Calu3 (cell line): ENCODE measurements around the gene GTF2I. TPM values are rescaled to one million over a fixed set of nuclear protein-coding genes. Genes with fewer than 3 reads are reported as not detected.

ENCODE experiments used
- BruUV-seq: library from RNA; stranded (reverse); fragments of 400-500 nt; replicated peaks from 2 replicates; lab custom pipeline; 2021; lab: Mats Ljungman, UMichigan
- CTCF ChIA-PET: fragments of 300-600 bp; sonication (Branson Sonifier 250); formaldehyde crosslinking; loops from one replicate; lab custom pipeline; 2022; ENCODE audit warnings: antibody characterized with exemption; lab: Charles Lee
- DNase-seq: peaks from one replicate; pipeline ENCODE4 v3.0.0; 2022
- H3K27ac Mint-ChIP-seq: one replicate; pipeline ENCODE4 v1.8.0; 2022; ENCODE audit warnings: mixed read lengths; ENCODE audit not compliant: unreplicated experiment
- H3K27me3 Mint-ChIP-seq: one replicate; pipeline ENCODE4 v1.8.0; 2022; ENCODE audit warnings: mixed read lengths; ENCODE audit not compliant: unreplicated experiment
- H3K36me3 Mint-ChIP-seq: one replicate; pipeline ENCODE4 v1.8.0; 2022; ENCODE audit warnings: mild to moderate bottlenecking, moderate library complexity, mixed read lengths; ENCODE audit not compliant: insufficient read depth, unreplicated experiment
- H3K4me1 Mint-ChIP-seq: one replicate; pipeline ENCODE4 v1.8.0; 2022; ENCODE audit warnings: mild to moderate bottlenecking, low read depth, mixed read lengths; ENCODE audit not compliant: unreplicated experiment
- H3K4me3 Mint-ChIP-seq: one replicate; pipeline ENCODE4 v1.8.0; 2022; ENCODE audit warnings: mild to moderate bottlenecking, low read depth, moderate library complexity, mixed read lengths; ENCODE audit not compliant: unreplicated experiment
- H3K9me3 Mint-ChIP-seq: one replicate; pipeline ENCODE4 v1.8.0; 2022; ENCODE audit warnings: low read depth, mixed read lengths; ENCODE audit not compliant: unreplicated experiment
- CTCF ChIP-seq: fragments of 200-600 bp; IDR thresholded peaks from one replicate; pipeline ENCODE4 v1.8.0; 2022; ENCODE audit warnings: antibody characterized with exemption; ENCODE audit not compliant: unreplicated experiment
- intact Hi-C: fragments of 100-400 bp; cut with micrococcal nuclease; formaldehyde crosslinking; loops from one replicate; pipeline ENCODE4 v1.10.0; 2022; ENCODE audit not compliant: unreplicated experiment
- total RNA-seq: library from RNA; stranded (reverse); gene quantifications from 2 replicates; pipeline ENCODE4 v1.2.3, GENCODE V29; 2022

GTF2I gene
- total RNA-seq, 1 experiment from 2014 or later = 175 TPM

GRCh38 chr7:74707238-74707637 lies 49.7 kb downstream of the GTF2I start:
- Mint-ChIP-seq H3K27me3 (no peaks in the 10 kb centered on the region), H3K36me3 (peaks cover 70% of the 10 kb centered on the region), H3K4me3 (no peak overlapping the region), H3K9me3 (no peaks in the 10 kb centered on the region), H3K27ac (no peak overlapping the region), H3K4me1 (no peaks in the 10 kb centered on the region)
- no peak for TF ChIP-seq CTCF
- no TSS peak for BruUV-seq
- CTCF ChIA-PET = no interaction called here
- intact Hi-C loops = no loop called here
- no peak for DNase-seq

- H3K9me3 Mint-ChIP-seq = no peaks in the 10 kb centered on the region
- intact Hi-C loops = no loop called here
- H3K36me3 Mint-ChIP-seq = peaks cover 67% of the 10 kb centered on the region
- no peak overlapping the region for H3K4me3 Mint-ChIP-seq
- BruUV-seq = no TSS peak
- no peak for TF ChIP-seq CTCF
- CTCF ChIA-PET = no interaction called here
- H3K27ac Mint-ChIP-seq = no peak overlapping the region
- DNase-seq = no peak
- no peaks in the 10 kb centered on the region for H3K27me3 Mint-ChIP-seq
- H3K4me1 Mint-ChIP-seq = no peaks in the 10 kb centered on the region
Observed at GRCh38 chr7:74708569-74709275, 51.2 kb downstream of the GTF2I start.

DNA sequence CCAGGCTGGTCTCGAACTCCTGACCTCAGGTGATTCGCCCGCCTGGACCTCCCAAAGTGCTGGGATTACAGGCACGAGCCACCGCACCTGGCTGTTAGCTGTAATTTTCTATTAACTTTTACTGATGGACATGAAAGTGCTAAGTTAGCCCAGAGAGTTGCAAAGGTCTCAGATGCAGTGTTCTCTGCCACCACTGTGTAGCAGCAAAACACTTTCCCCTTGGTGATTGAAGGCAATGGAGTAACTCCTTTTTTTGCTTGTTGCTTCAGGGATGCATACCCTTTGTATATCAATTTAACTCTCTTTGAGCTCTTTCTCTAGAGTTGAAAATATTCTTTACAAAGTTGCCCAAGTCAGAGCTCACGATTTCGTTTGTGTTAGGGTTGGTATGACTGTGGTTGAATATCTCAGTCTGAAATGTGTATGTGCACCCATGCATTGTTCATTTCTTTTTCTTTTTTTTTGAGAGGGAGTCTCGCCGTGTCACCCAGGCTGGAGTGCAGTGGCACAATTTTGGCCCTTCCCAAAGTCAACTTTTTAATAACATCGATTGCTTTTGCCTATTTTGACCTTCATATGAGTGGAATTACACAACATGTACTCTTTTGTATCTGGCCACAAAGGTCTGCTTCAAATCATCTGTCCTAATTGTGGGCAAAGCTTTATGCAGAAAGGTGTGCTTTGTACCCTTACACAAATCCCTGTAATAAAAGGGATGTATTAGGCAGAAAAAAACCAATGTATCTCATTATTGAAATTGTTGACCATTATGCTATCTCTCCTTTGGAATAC lies 52.6 kb downstream of the GTF2I start:
- Mint-ChIP-seq H3K4me1 (no peaks in the 10 kb centered on the region), H3K4me3 (no peak overlapping the region), H3K36me3 (peaks cover 68% of the 10 kb centered on the region), H3K27me3 (no peaks in the 10 kb centered on the region), H3K27ac (no peak overlapping the region), H3K9me3 (no peaks in the 10 kb centered on the region)
- intact Hi-C loops = no loop called here
- TF ChIP-seq CTCF = no peak
- no peak for DNase-seq
- no TSS peak for BruUV-seq
- CTCF ChIA-PET = no interaction called here

DNA sequence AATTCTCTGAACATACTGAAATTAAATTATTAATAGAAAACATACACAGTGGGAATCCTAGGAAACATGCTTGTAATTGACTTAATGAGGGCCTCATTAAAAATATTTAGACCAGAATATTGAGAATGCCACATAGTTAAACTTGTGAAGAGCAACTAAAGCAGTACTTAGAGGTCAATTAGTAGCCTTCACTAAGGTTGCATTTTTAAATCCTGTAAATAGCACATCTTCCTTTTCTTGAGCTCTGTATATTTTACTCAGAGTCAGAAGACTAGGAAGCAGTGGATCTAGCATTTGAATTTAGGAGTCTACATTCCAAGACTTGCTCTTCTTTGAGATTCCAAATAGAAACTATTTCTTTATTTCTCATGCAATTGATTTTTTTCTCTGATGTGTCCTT lies 56.0 kb downstream of the GTF2I start:
- BruUV-seq = no TSS peak
- H3K36me3 Mint-ChIP-seq = peaks cover 33% of the 10 kb centered on the region
- H3K4me3 Mint-ChIP-seq = no peak overlapping the region
- H3K27me3 Mint-ChIP-seq = no peaks in the 10 kb centered on the region
- H3K9me3 Mint-ChIP-seq = no peaks in the 10 kb centered on the region
- H3K4me1 Mint-ChIP-seq = no peaks in the 10 kb centered on the region
- no peak for DNase-seq
- intact Hi-C loops = no loop called here
- H3K27ac Mint-ChIP-seq = no peak overlapping the region
- CTCF ChIA-PET = no interaction called here
- no peak for TF ChIP-seq CTCF
